ENCODE results near the gene TNS1. TPM values are rescaled to one million over a fixed set of nuclear protein-coding genes. Genes with fewer than 3 reads are reported as not detected.
A peak's percentile ranks its signal among the peaks of the same experiment; 100 is the strongest.

The TNS1 gene
- total RNA-seq, 1 donor = 116 TPM

- TF ChIP-seq CTCF (IDR thresholded peaks at IDR 0.05; ENCODE audit: insufficient read depth, low read length) = no peak
- H3K4me3 ChIP-seq (ENCODE audit: low read depth, low read length) = no peak overlapping the region
- no peak for DNase-seq (ENCODE audit: low read depth)
Measured at GRCh38 chr2:217933617-217933993, 69.2 kb downstream of the TNS1 start.

GRCh38 chr2:217932803-217933616, 69.8 kb downstream of the TNS1 start:
- H3K4me3 ChIP-seq (ENCODE audit: low read depth, low read length) = no peak overlapping the region

GRCh38 chr2:217931846-217932560, 70.8 kb downstream of the TNS1 start:
- TF ChIP-seq CTCF (IDR thresholded peaks at IDR 0.05; ENCODE audit: insufficient read depth, low read length) = no peak
- no peak for DNase-seq (ENCODE audit: low read depth)
- H3K4me3 ChIP-seq (ENCODE audit: low read depth, low read length) = no peak overlapping the region

More at GRCh38 chr2:217932803-217933616, 69.8 kb downstream of the TNS1 start:
- no peak for TF ChIP-seq CTCF (IDR thresholded peaks at IDR 0.05; ENCODE audit: insufficient read depth, low read length)
- DNase-seq (ENCODE audit: low read depth) = peak; percentile 50

GRCh38 chr2:217930761-217931563, 71.8 kb downstream of the TNS1 start:
- no peak overlapping the region for H3K4me3 ChIP-seq (ENCODE audit: low read depth, low read length)
- DNase-seq (ENCODE audit: low read depth) = no peak
- no peak for TF ChIP-seq CTCF (IDR thresholded peaks at IDR 0.05; ENCODE audit: insufficient read depth, low read length)

GRCh38 chr2:217929757-217930707, 72.8 kb downstream of the TNS1 start:
- TF ChIP-seq CTCF (IDR thresholded peaks at IDR 0.05; ENCODE audit: insufficient read depth, low read length) = no peak
- DNase-seq (ENCODE audit: low read depth) = peak; percentile 86
- H3K4me3 ChIP-seq (ENCODE audit: low read depth, low read length) = no peak overlapping the region

GRCh38 chr2:217929272-217929671, 73.5 kb downstream of the TNS1 start:
- DNase-seq (ENCODE audit: low read depth) = no peak
- TF ChIP-seq CTCF (IDR thresholded peaks at IDR 0.05; ENCODE audit: insufficient read depth, low read length) = no peak
- no peak overlapping the region for H3K4me3 ChIP-seq (ENCODE audit: low read depth, low read length)

All from fibroblast of the aortic adventitia (primary cell).